HS-5 (cell line): Measurements from ENCODE around the gene TPRG1.
"Not testable (repeated sequence)": the region's sequence is repeated elsewhere in the genome, so short reads cannot be mapped to it uniquely, and the experiment has no call there.

Source experiments
- DNase-seq: peaks from one replicate; pipeline ENCODE4 v3.0.0-alpha.2; 2012; ENCODE audit warnings: low read depth

Gene TPRG1

GRCh38 chr3:189316296-189317019 lies 144.7 kb downstream of the TPRG1 start:
- no peak for DNase-seq

- DNase-seq: no peak
Measured at GRCh38 chr3:189317911-189318310, 146.1 kb downstream of the TPRG1 start.

GRCh38 chr3:189320511-189320910 lies 148.7 kb downstream of the TPRG1 start:
- DNase-seq: no peak

GRCh38 chr3:189322339-189322738 lies 150.6 kb downstream of the TPRG1 start:
- DNase-seq: no peak

- DNase-seq: peak; percentile 91
Measured at GRCh38 chr3:189324538-189325138, 152.9 kb downstream of the TPRG1 start.

- DNase-seq: no peak
Measured at GRCh38 chr3:189325454-189325853, 153.7 kb downstream of the TPRG1 start.

- DNase-seq: not testable (repeated sequence)
Measured at GRCh38 chr3:189329630-189330029, 157.9 kb downstream of the TPRG1 start.

- no peak for DNase-seq
Measured at GRCh38 chr3:189330066-189330465, 158.3 kb downstream of the TPRG1 start.

- no peak for DNase-seq
Measured at GRCh38 chr3:189331002-189331418, 159.2 kb downstream of the TPRG1 start.

GRCh38 chr3:189334064-189334920 lies 162.5 kb downstream of the TPRG1 start:
- no peak for DNase-seq

GRCh38 chr3:189337673-189338091 lies 165.9 kb downstream of the TPRG1 start:
- no peak for DNase-seq

GRCh38 chr3:189338366-189338765 lies 166.6 kb downstream of the TPRG1 start:
- no peak for DNase-seq

- no peak for DNase-seq
Measured at GRCh38 chr3:189339996-189340395, 168.2 kb downstream of the TPRG1 start.

GRCh38 chr3:189340680-189341460 lies 169.1 kb downstream of the TPRG1 start:
- DNase-seq: no peak

GRCh38 chr3:189342811-189343210 lies 171.0 kb downstream of the TPRG1 start:
- no peak for DNase-seq

- DNase-seq: no peak
Measured at GRCh38 chr3:189344996-189345395, 173.2 kb downstream of the TPRG1 start.

- no peak for DNase-seq
Measured at GRCh38 chr3:189349772-189350171, 178.0 kb downstream of the TPRG1 start.

- no peak for DNase-seq
Measured at GRCh38 chr3:189353318-189353965, 181.7 kb downstream of the TPRG1 start.

- no peak for DNase-seq
Measured at GRCh38 chr3:189353988-189354889, 182.5 kb downstream of the TPRG1 start.

GRCh38 chr3:189355115-189355480 lies 183.3 kb downstream of the TPRG1 start:
- DNase-seq: no peak
